HG03378 (cell line): ENCODE measurements around the gene SMIM5.

Source experiments
- ATAC-seq: cut with Tn5 transposase; IDR thresholded peaks from one replicate; pipeline ENCODE4 v1.9.1; 2021; ENCODE audit warnings: mild to moderate bottlenecking, moderate library complexity; ENCODE audit not compliant: unreplicated experiment

SMIM5 gene

GRCh38 chr17:75602644-75603043 is 30.6 kb upstream of the SMIM5 start:
- no peak for ATAC-seq

GRCh38 chr17:75603123-75603522 is 30.1 kb upstream of the SMIM5 start:
- no peak for ATAC-seq

GRCh38 chr17:75604034-75604695 is 29.1 kb upstream of the SMIM5 start:
- no peak for ATAC-seq

GRCh38 chr17:75605790-75606189 is 27.4 kb upstream of the SMIM5 start:
- no peak for ATAC-seq

GRCh38 chr17:75607086-75607485 is 26.1 kb upstream of the SMIM5 start:
- ATAC-seq = no peak

DNA sequence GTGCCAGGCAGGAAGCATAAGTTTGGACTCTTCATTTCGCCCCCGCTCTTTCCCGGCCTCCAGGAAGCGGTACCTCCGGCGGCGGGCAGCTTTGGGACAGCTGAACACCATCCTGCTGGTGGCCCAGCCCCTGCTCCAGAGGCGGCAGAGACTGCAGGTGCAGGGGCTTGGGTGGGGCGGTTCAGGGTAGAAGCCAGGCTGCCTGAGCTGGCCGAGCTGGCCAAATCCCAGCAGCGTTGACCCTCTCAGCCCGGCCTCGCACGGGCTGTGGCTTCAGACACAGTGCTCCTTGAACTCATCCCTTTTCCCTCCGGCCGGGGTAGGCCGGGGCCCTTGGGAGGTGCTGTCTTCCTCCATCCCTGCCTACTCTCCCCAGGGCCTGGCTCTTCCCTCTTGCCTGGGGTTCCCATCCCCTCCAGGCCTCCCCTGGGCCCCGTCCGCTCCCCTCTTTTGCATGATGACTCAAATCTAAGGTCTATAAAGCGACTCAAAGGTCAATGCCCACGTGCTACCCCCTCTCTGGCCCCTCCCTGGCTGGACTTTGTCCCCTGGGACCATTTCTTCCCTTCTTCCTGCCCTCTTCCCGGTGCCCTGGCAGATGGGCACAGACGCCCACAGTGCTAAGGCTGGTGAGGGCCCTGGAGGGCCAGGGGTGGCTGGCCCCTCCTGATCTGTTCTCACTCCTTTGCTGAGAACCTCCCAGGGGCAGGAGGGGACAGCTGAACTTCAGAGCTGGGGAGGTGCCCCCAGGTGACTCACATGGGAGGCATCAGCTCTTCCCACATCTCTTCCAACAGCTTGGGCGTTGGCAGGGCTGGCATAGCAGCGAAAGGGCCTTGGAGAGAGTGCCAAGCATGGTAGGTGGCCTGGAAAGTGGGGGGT is 22.9 kb upstream of the SMIM5 start:
- ATAC-seq = no peak

GRCh38 chr17:75611851-75612429 is 21.3 kb upstream of the SMIM5 start:
- ATAC-seq = no peak

GRCh38 chr17:75612906-75613626 is 20.2 kb upstream of the SMIM5 start:
- no peak for ATAC-seq

- ATAC-seq = no peak
Observed at GRCh38 chr17:75614006-75614405, 19.2 kb upstream of the SMIM5 start.

- ATAC-seq = no peak
Observed at GRCh38 chr17:75614556-75615270, 18.5 kb upstream of the SMIM5 start.

DNA sequence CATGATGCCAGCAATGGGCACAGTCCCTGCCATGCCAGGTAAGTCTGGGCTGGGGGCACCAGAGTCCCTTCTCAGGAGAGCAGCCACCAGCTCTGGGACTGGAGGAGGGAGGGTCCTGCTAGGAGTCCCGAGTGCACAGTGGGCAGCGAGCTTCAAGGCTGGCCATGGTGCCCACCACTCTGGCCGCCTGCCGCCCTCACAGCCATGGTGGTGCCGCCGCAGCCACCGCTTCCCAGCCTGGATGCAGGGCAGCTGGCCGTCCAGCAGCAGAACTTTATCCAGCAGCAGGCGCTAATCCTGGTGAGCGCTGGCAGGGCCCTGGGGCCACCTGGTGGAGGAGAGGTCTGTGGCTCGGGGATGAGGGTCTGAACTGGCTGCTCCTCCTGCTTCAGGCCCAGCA is 17.9 kb upstream of the SMIM5 start:
- ATAC-seq = no peak

- no peak for ATAC-seq
Observed at GRCh38 chr17:75616521-75617122, 16.6 kb upstream of the SMIM5 start.

DNA sequence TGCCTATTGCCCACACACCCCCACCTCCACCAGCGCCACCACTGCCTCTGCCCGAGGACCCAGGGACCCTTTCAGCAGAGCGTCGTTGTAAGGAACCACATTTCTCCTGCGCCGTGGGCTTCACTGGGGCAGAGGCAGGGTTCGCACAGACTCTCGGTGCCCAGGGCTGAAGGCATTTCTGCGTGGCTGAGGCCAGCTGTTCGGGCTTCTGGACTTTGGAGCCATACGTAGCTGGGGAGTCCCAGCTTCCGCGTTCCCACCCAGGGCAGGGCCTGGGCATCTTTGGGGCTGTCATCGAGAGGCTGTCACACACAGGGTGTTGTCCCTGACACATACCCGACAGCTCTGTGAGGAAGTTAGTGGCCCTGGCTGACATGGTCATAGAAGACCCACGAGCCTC is 16.0 kb upstream of the SMIM5 start:
- no peak for ATAC-seq

DNA sequence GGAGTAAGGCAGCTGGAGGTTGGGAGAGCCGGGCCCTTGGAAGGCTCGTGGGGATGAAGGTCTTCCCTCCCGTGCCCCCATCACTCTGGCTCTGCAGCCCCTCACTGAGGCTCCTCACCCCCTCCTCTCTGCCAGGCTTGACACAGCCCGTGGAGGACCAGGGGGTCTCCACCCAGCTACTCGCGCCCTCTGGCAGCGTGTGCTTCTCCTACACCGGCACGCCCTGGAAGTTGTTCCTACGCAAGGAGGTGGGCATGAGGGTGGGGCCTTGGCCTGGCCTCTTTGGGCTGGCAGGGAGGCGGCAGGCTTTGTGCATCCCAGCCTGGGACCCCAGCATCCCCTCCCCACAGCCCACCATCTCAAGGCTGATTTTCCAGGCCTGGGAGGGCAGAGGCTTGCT is 15.6 kb upstream of the SMIM5 start:
- no peak for ATAC-seq

DNA sequence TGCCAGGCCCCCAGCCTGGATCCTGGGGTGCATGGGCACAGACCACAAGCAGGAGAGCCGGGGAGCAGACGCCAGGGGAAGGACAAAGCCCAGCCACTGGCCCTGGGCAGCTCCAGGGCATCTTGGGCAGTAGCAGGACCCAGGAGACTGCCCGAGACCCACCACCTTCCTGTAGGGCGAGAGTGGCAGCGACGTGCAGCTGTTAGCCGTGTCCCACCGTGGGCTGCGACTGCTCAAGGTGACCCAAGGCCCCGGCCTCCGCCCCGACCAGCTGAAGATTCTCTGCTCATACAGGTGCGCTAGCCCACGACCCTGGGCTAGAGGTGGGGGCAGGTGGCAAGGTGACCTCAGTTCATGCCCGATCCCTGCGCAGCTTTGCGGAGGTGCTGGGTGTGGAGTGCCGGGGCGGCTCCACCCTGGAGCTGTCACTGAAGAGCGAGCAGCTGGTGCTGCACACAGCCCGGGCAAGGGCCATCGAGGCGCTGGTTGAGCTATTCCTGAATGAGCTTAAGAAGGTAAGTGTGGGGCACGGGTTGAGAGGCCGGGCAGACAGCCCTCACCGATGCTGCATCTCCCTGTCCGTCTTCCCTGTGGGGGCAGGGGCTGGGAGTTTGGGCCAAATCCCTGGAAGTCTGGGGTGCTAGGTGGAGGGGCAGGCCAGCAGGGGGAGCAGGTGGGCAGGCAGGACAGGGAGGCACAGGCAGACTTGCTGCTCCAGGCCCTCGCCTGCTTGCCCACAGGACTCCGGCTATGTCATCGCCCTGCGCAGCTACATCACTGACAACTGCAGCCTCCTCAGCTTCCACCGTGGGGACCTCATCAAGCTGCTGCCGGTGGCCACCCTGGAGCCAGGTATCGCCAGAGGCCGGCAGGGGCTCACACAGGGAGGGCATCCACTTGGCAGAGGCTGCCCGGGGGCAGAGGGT is 13.5 kb upstream of the SMIM5 start:
- no peak for ATAC-seq

GRCh38 chr17:75621489-75621888 is 11.7 kb upstream of the SMIM5 start:
- no peak for ATAC-seq

GRCh38 chr17:75622076-75622475 is 11.2 kb upstream of the SMIM5 start:
- no peak for ATAC-seq

GRCh38 chr17:75622771-75623273 is 10.4 kb upstream of the SMIM5 start:
- no peak for ATAC-seq

DNA sequence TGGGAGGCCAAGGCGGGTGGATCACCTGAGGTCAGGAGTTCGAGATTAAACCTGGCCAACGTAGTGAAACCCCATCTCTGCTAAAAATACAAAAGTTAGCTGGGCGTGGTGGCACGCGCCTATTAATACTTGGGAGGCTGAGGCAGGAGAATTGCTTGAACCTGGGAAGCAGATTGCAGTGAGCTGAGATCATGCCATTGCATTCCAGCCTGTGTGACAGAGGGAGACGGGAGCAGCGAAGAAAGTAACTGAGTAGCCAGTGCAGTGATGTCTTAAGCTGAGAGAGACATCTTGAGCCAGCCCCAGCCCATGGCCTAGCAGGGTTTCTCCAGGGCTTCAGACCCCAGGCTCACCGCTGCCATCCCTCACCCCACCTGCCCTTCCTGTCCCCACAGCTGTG is 9.8 kb upstream of the SMIM5 start:
- ATAC-seq = no peak
